Liver (tissue), 9 donors: ENCODE results near the gene EPSTI1. TPM values are rescaled to one million over a fixed set of nuclear protein-coding genes. Genes with fewer than 3 reads are reported as not detected.
A peak's percentile ranks its signal among the peaks of the same experiment; 100 is the strongest.

Source experiments
- DNase-seq: peaks from one replicate; pipeline ENCODE4 v3.0.0-alpha.2; 2017; ENCODE audit warnings: low spot score
- H3K27ac ChIP-seq, 2 donors: one replicate each; pipeline ENCODE4 v1.7.0; 2013; ENCODE audit warnings: inconsistent platforms in 2 of 2, low read length in 2 of 2, control low read depth in 1 of 2, low read depth in 1 of 2, mild to moderate bottlenecking in 1 of 2
- H3K27me3 ChIP-seq, 4 donors: one replicate each; pipeline versions ENCODE4 v1.6.1 to v1.7.0; 2013; ENCODE audit warnings: low read length in 3 of 4, inconsistent platforms in 1 of 4, mild to moderate bottlenecking in 1 of 4, moderate library complexity in 1 of 4; ENCODE audit not compliant: control insufficient read depth in 4 of 4, insufficient read depth in 4 of 4
- H3K36me3 ChIP-seq, 4 donors: one replicate each; pipeline versions ENCODE4 v1.6.1 to v1.7.0; 2013; ENCODE audit warnings: low read length in 3 of 4, mild to moderate bottlenecking in 3 of 4, low read depth in 1 of 4, moderate library complexity in 1 of 4; ENCODE audit not compliant: control insufficient read depth in 4 of 4, insufficient read depth in 3 of 4
- H3K4me1 ChIP-seq, 4 donors: one replicate each; pipeline versions ENCODE4 v1.6.1 to v1.7.0; 2013; ENCODE audit warnings: low read length in 3 of 4, mild to moderate bottlenecking in 3 of 4, moderate library complexity in 1 of 4; ENCODE audit not compliant: control insufficient read depth in 4 of 4, insufficient read depth in 4 of 4
- H3K4me3 ChIP-seq, 3 donors: one replicate each; pipeline versions ENCODE4 v1.6.1 to v1.7.0; 2013; ENCODE audit warnings: low read length in 3 of 3, control low read depth in 1 of 3, low read depth in 1 of 3, mild to moderate bottlenecking in 1 of 3
- H3K9ac ChIP-seq, 2 donors: one replicate each; pipeline ENCODE4 v1.7.0; 2013; ENCODE audit warnings: low read length in 2 of 2, mild to moderate bottlenecking in 2 of 2, moderate library complexity in 2 of 2, control low read depth in 1 of 2, low read depth in 1 of 2
- H3K9me3 ChIP-seq, 4 donors: one replicate each; pipeline versions ENCODE4 v1.6.1 to v1.7.0; 2013; ENCODE audit warnings: low read length in 3 of 4; ENCODE audit not compliant: control insufficient read depth in 4 of 4
- EGR1 ChIP-seq, 2 donors: IDR thresholded peaks; 2 replicates each; pipeline ENCODE4 v1.6.1; 2016 to 2018; ENCODE audit warnings: antibody characterized with exemption in 2 of 2, low read depth in 2 of 2
- FOXA2 ChIP-seq: IDR thresholded peaks from 2 replicates; pipeline ENCODE4 v1.6.1; 2016; ENCODE audit warnings: antibody characterized with exemption
- GABPA ChIP-seq, 2 donors: IDR thresholded peaks in 1 of 2; conservative IDR thresholded peaks in 1 of 2; 2 replicates each; pipeline ENCODE4 v1.6.1; 2016; ENCODE audit warnings: antibody characterized with exemption in 2 of 2, mild to moderate bottlenecking in 1 of 2, moderate library complexity in 1 of 2
- HNF4A ChIP-seq, 2 donors: conservative IDR thresholded peaks; 2 replicates each; pipeline ENCODE4 v1.6.1; 2016; ENCODE audit warnings: antibody characterized with exemption in 2 of 2, mild to moderate bottlenecking in 2 of 2
- HNF4G ChIP-seq: IDR thresholded peaks from 2 replicates; pipeline ENCODE4 v1.6.1; 2016; ENCODE audit warnings: antibody characterized with exemption
- JUND ChIP-seq, 2 donors: IDR thresholded peaks; 2 replicates each; pipeline ENCODE4 v1.6.1; 2016; ENCODE audit warnings: antibody characterized with exemption in 2 of 2
- NR2F2 ChIP-seq: IDR thresholded peaks from 2 replicates; pipeline ENCODE4 v1.6.1; 2016; ENCODE audit warnings: antibody characterized with exemption
- RAD21 ChIP-seq, 2 donors: IDR thresholded peaks; 2 replicates each; pipeline ENCODE4 v1.6.1; 2016; ENCODE audit warnings: antibody characterized with exemption in 2 of 2, mild to moderate bottlenecking in 2 of 2
- TAF1 ChIP-seq: conservative IDR thresholded peaks from 2 replicates; pipeline ENCODE4 v1.6.1; 2016; ENCODE audit warnings: antibody characterized with exemption, mild to moderate bottlenecking
- YY1 ChIP-seq: IDR thresholded peaks from 2 replicates; pipeline ENCODE4 v1.6.1; 2016; ENCODE audit warnings: antibody characterized with exemption, mild to moderate bottlenecking
- WGBS: extraction: QIAGEN DNeasy Blood & Tissue Kit; methylation state at CpG from one replicate; pipeline ENCODE4 v1.1.7; 2013; 5-methylcytosine and 5-hydroxymethylcytosine counted together
- polyA plus RNA-seq, 2 donors: library from polyadenylated mRNA; stranded (reverse) in 1 of 2; unstranded in 1 of 2; fragments of 200-250 nt in 1 of 2; fragments of >200 nt in 1 of 2; fragmentation: Nextera tagmentation in 1 of 2; extraction: Ambion mirVana in 1 of 2; gene quantifications; one replicate each; pipeline versions ENCODE4 v1.2.1 to v1.2.3, GENCODE V29; 2013 to 2015
- total RNA-seq, 2 donors: library from RNA; depleted of rRNA; stranded (reverse); fragments of >200 nt; gene quantifications; one replicate each; pipeline ENCODE4 v1.2.3, GENCODE V29; 2014
- TF ChIP-seq, protein P1 (sequence below): IDR thresholded peaks from 2 replicates; pipeline ENCODE4 v1.6.1; 2016; ENCODE audit warnings: antibody characterized with exemption
- TF ChIP-seq, protein P2 (sequence below): IDR thresholded peaks from 2 replicates; pipeline ENCODE4 v1.6.1; 2016; ENCODE audit warnings: antibody characterized with exemption
- TF ChIP-seq, protein P3 (sequence below): IDR thresholded peaks from 2 replicates; pipeline ENCODE4 v1.6.1; 2016; ENCODE audit warnings: antibody characterized with exemption, mild to moderate bottlenecking
- TF ChIP-seq, protein P4 (sequence below): fragments of 150-350 bp; IDR thresholded peaks from 2 replicates; pipeline ENCODE4 v1.5.1; 2017; ENCODE audit warnings: improper control_type of control experiment, low read depth, low read length; ENCODE audit not compliant: missing input control
- donor health status: healthy.
- donor health status: healthy.
- donor health status: healthy.
- donor health status: healthy.
- donor health status: healthy.

Gene EPSTI1
- total and polyA plus RNA-seq, 4 donors: 2.1 to 20.3 (median 4.2) TPM

DNA sequence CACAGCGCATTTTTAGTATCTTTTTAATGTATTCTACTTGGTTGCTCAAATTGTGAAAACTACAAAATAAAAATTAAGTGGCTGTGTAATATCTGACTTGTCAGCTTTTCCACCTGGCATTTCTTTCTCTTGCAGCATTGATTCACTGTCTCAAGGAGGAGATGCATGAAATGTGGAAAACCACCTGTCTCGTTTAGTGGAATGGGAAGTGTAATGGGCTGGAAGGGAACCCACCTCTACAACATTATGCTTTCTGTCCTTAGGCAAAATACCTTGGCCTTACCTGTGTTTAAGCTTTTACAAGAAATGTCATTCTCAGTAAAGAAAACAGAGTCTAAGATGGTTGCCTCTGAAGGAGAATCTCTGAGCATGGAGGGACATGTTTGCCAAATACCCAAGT is 142.8 kb downstream of the EPSTI1 start (continued):
- TF ChIP-seq, protein P1, sequence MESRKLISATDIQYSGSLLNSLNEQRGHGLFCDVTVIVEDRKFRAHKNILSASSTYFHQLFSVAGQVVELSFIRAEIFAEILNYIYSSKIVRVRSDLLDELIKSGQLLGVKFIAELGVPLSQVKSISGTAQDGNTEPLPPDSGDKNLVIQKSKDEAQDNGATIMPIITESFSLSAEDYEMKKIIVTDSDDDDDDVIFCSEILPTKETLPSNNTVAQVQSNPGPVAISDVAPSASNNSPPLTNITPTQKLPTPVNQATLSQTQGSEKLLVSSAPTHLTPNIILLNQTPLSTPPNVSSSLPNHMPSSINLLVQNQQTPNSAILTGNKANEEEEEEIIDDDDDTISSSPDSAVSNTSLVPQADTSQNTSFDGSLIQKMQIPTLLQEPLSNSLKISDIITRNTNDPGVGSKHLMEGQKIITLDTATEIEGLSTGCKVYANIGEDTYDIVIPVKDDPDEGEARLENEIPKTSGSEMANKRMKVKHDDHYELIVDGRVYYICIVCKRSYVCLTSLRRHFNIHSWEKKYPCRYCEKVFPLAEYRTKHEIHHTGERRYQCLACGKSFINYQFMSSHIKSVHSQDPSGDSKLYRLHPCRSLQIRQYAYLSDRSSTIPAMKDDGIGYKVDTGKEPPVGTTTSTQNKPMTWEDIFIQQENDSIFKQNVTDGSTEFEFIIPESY: no peak

DNA sequence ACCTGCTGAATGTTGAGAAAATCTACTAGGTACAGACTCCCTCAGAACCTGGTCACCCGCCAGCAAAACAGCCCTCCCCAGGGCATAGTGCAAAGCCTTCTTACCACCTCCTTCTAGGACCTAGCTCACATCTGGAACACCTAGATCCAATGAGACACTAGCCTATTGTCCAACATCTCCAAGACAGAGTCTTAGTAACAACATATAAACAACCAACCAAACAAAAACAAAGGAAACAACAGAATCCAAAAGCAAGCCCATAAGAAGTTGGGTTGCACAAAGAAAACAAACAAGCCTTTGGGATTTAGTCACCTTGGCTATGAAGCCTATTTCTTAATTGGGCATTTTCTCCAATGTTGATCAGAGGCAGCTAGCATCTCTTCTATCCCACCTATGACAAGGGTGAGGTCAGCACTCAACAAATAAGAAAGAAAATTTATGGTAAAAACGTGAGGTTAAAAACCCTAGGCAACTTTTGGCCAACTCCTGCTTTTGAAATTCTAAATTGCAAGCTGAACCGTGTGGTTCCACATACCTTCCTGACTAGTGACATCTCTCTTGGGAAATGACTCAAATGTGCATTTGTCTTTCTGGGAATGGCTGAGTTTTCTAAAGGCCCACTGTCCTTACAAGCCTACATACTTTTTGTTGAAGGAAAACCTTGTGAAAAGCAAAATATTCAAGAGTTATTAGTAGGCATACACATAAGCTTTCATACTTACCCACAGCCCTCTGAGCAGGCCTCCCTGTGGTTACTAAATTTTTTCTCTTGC is 144.0 kb downstream of the EPSTI1 start:
- TF ChIP-seq RAD21 (IDR thresholded peaks at IDR 0.05): no peak
- TF ChIP-seq TAF1: no peak
- TF ChIP-seq, protein P2, sequence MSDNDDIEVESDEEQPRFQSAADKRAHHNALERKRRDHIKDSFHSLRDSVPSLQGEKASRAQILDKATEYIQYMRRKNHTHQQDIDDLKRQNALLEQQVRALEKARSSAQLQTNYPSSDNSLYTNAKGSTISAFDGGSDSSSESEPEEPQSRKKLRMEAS: no peak
- no peak for TF ChIP-seq YY1
- no peak for TF ChIP-seq HNF4G
- WGBS: 38% methylated on average over 3 of the region's 3 CpGs

DNA sequence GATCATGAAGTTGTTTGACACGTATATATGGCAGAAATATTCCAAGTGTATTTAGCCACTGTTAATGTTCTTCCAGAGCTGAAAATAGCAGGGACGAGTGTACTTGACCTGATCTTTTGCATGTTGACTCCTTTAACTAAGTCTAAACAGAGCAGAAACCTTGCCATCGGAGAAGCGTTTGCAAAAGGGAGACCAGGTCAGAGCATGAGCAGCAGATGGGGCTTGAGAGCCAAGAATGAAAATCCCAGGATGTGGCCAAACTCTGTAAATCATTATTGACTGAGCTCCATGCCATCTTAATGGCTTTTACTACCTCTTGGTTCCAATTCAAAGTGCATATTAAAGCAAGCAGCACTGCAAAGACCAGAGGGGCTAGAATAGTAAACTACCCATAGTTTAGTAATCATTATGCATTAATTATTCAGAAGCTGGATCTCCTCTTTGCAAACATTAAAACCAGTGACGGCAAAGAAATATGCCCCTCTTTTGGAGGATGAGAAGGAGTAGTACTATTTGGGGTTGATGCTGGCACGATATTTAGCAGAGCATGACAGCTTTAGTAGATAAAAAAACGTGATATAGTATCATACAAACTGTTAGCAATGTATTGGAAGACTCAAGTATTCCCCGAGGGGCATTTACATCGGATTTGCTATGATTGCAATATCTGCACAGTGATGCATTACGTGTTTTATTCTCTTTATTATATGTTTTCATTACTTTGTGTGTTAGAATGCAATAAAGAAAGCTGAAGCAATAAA is 154.9 kb downstream of the EPSTI1 start:
- 49% methylated on average over 10 of the region's 10 CpGs for WGBS
- TF ChIP-seq NR2F2: no peak
- TF ChIP-seq, protein P3, sequence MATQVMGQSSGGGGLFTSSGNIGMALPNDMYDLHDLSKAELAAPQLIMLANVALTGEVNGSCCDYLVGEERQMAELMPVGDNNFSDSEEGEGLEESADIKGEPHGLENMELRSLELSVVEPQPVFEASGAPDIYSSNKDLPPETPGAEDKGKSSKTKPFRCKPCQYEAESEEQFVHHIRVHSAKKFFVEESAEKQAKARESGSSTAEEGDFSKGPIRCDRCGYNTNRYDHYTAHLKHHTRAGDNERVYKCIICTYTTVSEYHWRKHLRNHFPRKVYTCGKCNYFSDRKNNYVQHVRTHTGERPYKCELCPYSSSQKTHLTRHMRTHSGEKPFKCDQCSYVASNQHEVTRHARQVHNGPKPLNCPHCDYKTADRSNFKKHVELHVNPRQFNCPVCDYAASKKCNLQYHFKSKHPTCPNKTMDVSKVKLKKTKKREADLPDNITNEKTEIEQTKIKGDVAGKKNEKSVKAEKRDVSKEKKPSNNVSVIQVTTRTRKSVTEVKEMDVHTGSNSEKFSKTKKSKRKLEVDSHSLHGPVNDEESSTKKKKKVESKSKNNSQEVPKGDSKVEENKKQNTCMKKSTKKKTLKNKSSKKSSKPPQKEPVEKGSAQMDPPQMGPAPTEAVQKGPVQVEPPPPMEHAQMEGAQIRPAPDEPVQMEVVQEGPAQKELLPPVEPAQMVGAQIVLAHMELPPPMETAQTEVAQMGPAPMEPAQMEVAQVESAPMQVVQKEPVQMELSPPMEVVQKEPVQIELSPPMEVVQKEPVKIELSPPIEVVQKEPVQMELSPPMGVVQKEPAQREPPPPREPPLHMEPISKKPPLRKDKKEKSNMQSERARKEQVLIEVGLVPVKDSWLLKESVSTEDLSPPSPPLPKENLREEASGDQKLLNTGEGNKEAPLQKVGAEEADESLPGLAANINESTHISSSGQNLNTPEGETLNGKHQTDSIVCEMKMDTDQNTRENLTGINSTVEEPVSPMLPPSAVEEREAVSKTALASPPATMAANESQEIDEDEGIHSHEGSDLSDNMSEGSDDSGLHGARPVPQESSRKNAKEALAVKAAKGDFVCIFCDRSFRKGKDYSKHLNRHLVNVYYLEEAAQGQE: no peak
- TF ChIP-seq EGR1 (IDR thresholded peaks at IDR 0.05; ENCODE audit: low read depth in 2 of 2): no peak
- peak; percentile 76 to 79 for TF ChIP-seq RAD21 (IDR thresholded peaks at IDR 0.05)
- TF ChIP-seq, protein P4, sequence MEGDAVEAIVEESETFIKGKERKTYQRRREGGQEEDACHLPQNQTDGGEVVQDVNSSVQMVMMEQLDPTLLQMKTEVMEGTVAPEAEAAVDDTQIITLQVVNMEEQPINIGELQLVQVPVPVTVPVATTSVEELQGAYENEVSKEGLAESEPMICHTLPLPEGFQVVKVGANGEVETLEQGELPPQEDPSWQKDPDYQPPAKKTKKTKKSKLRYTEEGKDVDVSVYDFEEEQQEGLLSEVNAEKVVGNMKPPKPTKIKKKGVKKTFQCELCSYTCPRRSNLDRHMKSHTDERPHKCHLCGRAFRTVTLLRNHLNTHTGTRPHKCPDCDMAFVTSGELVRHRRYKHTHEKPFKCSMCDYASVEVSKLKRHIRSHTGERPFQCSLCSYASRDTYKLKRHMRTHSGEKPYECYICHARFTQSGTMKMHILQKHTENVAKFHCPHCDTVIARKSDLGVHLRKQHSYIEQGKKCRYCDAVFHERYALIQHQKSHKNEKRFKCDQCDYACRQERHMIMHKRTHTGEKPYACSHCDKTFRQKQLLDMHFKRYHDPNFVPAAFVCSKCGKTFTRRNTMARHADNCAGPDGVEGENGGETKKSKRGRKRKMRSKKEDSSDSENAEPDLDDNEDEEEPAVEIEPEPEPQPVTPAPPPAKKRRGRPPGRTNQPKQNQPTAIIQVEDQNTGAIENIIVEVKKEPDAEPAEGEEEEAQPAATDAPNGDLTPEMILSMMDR: peak; percentile 46
- peak; percentile 42 for TF ChIP-seq YY1
- peak in 1 of 2 donors; percentile 41 for TF ChIP-seq HNF4A (conservative IDR thresholded peaks at IDR 0.05)
- no peak for TF ChIP-seq JUND (IDR thresholded peaks at IDR 0.05)
- peak; percentile 31 for TF ChIP-seq FOXA2
- no peak for TF ChIP-seq GABPA (IDR thresholded peaks at IDR 0.05 in 1 of 2, conservative IDR thresholded peaks at IDR 0.05 in 1 of 2)
- TF ChIP-seq HNF4G: no peak
- peak overlapping the region in 1 of 2 donors; percentile 14 for H3K9ac ChIP-seq

More for the DNA sequence above, 144.0 kb downstream of the EPSTI1 start:
- H3K9ac ChIP-seq: no peak overlapping the region
- no peaks in the 10 kb centered on the region for H3K4me1 ChIP-seq
- no peak overlapping the region for H3K4me3 ChIP-seq
- H3K27me3 ChIP-seq: no peaks in the 10 kb centered on the region
- H3K36me3 ChIP-seq: no peaks in the 10 kb centered on the region
- DNase-seq: no peak
- no peak overlapping the region for H3K27ac ChIP-seq
- no peaks in the 10 kb centered on the region for H3K9me3 ChIP-seq

More for the DNA sequence above, 154.9 kb downstream of the EPSTI1 start:
- no peaks in the 10 kb centered on the region for H3K9me3 ChIP-seq
- no peak overlapping the region for H3K27ac ChIP-seq
- peaks cover 0 to 9% (median 5%) of the 10 kb centered on the region in 4 donors for H3K4me1 ChIP-seq
- DNase-seq: no peak
- H3K27me3 ChIP-seq: no peaks in the 10 kb centered on the region
- H3K4me3 ChIP-seq: no peak overlapping the region
- no peaks in the 10 kb centered on the region for H3K36me3 ChIP-seq
